Endodermal cell (in vitro differentiated cells): ENCODE data around the gene IL12B. TPM values are rescaled to one million over a fixed set of nuclear protein-coding genes. Genes with fewer than 3 reads are reported as not detected.

Source experiments
- DNase-seq: peaks from one replicate; pipeline ENCODE4 v3.0.0-alpha.2; 2017
- H3K27ac ChIP-seq: 2 replicates; pipeline ENCODE4 v1.5.1; 2013; ENCODE audit warnings: mild to moderate bottlenecking, low read depth, low read length, moderate library complexity
- H3K27me3 ChIP-seq: 2 replicates; pipeline ENCODE4 v1.6.1; 2013; ENCODE audit warnings: mild to moderate bottlenecking, low read length, moderate library complexity; ENCODE audit not compliant: insufficient read depth, control insufficient read depth, poor library complexity, severe bottlenecking
- H3K36me3 ChIP-seq: 2 replicates; pipeline ENCODE4 v1.7.0; 2013; ENCODE audit warnings: mild to moderate bottlenecking, low read length, moderate library complexity; ENCODE audit not compliant: control insufficient read depth, insufficient read depth
- H3K4me1 ChIP-seq: one replicate; pipeline ENCODE4 v1.7.0; 2013; ENCODE audit warnings: low read length; ENCODE audit not compliant: control insufficient read depth, insufficient read depth
- H3K4me3 ChIP-seq: 2 replicates; pipeline ENCODE4 v1.5.1; 2013; ENCODE audit warnings: mild to moderate bottlenecking, low read length, moderate library complexity
- H3K9ac ChIP-seq: 2 replicates; pipeline ENCODE4 v1.6.1; 2013; ENCODE audit warnings: mild to moderate bottlenecking, low read length, moderate library complexity; ENCODE audit not compliant: poor library complexity, severe bottlenecking; ENCODE audit errors: extremely low read depth
- H3K9me3 ChIP-seq: 2 replicates; pipeline ENCODE4 v1.6.1; 2013; ENCODE audit warnings: mild to moderate bottlenecking, low read length, moderate library complexity; ENCODE audit not compliant: control insufficient read depth
- H3K27ac Mint-ChIP-seq: 2 replicates; pipeline ENCODE4 v1.8.0; 2020; ENCODE audit warnings: mixed read lengths
- H3K27me3 Mint-ChIP-seq: 2 replicates; pipeline ENCODE4 v1.8.0; 2021; ENCODE audit warnings: mild to moderate bottlenecking, mixed read lengths; ENCODE audit not compliant: insufficient read depth
- H3K36me3 Mint-ChIP-seq: 2 replicates; pipeline ENCODE4 v1.8.0; 2020; ENCODE audit warnings: low read depth, mixed read lengths
- H3K4me1 Mint-ChIP-seq: 2 replicates; pipeline ENCODE4 v1.8.0; 2020; ENCODE audit warnings: mixed read lengths
- H3K4me3 Mint-ChIP-seq: 2 replicates; pipeline ENCODE4 v1.8.0; 2020; ENCODE audit warnings: mild to moderate bottlenecking, moderate library complexity, mixed read lengths
- H3K9me3 Mint-ChIP-seq: 2 replicates; pipeline ENCODE4 v1.8.0; 2020; ENCODE audit warnings: mild to moderate bottlenecking, mixed read lengths
- WGBS, 2 experiments: methylation state at CpG; one replicate each; pipeline versions ENCODE4 v1.1.5 to v1.1.7; 2013; ENCODE audit warnings: missing lambda C conversion rate in 2 of 2, mixed read lengths in 1 of 2; ENCODE audit not compliant: insufficient coverage in 1 of 2, insufficient read length in 1 of 2; 5-methylcytosine and 5-hydroxymethylcytosine counted together
- total RNA-seq, 2 donors: library from RNA; stranded (reverse); fragmentation: NEBNext Ultra II Directional in 1 of 2; extraction: Animal tissue kit (Norgen Biotek cat#: 25700) in 1 of 2; gene quantifications; 2 replicates in 1 of 2; 3 replicates in 1 of 2; pipeline ENCODE4 v1.2.1, GENCODE V29; 2021
- TF ChIP-seq, protein P1 (sequence below): fragments of 200-600 bp; sonication (generic); conservative IDR thresholded peaks from 2 replicates; pipeline ENCODE4 v1.5.0; 2021; ENCODE audit warnings: antibody characterized with exemption, mild to moderate bottlenecking

The IL12B gene
- total RNA-seq, 2 donors from 2014 or later: not detected

DNA sequence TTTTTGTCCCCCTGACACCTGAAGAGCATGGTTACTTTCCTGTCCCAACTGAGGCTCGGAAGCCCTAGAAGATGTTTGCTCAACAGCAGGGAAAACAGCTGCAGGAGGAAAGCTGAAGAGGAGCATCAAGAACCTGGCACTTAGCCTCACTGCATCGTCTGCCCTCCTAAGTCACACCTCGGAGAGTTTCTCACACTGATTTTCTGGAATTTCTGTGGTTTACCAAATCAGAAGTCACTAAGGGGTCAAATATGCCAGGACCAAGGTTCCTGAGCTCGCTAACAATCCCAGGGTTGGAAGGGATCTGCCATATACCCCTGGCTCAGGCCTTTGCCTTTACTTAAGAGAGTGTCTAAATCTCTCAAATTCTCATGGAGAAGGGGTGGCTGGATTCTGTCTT lies 5.3 kb downstream of the IL12B start:
- Histone ChIP-seq H3K27me3 (peaks cover 5% of the 10 kb centered on the region), H3K4me1 (no peaks in the 10 kb centered on the region), H3K27ac (no peak overlapping the region), H3K36me3 (no peaks in the 10 kb centered on the region), H3K9me3 (no peaks in the 10 kb centered on the region), H3K4me3 (no peak overlapping the region), H3K9ac (no peak overlapping the region)
- no peak overlapping the region for H3K27ac Mint-ChIP-seq
- WGBS, 2 experiments: 91 to 92% methylated on average over 3 to 4 of the region's 4 CpGs
- H3K4me1 Mint-ChIP-seq: peaks cover 3% of the 10 kb centered on the region
- H3K4me3 Mint-ChIP-seq: no peak overlapping the region
- TF ChIP-seq, protein P1, sequence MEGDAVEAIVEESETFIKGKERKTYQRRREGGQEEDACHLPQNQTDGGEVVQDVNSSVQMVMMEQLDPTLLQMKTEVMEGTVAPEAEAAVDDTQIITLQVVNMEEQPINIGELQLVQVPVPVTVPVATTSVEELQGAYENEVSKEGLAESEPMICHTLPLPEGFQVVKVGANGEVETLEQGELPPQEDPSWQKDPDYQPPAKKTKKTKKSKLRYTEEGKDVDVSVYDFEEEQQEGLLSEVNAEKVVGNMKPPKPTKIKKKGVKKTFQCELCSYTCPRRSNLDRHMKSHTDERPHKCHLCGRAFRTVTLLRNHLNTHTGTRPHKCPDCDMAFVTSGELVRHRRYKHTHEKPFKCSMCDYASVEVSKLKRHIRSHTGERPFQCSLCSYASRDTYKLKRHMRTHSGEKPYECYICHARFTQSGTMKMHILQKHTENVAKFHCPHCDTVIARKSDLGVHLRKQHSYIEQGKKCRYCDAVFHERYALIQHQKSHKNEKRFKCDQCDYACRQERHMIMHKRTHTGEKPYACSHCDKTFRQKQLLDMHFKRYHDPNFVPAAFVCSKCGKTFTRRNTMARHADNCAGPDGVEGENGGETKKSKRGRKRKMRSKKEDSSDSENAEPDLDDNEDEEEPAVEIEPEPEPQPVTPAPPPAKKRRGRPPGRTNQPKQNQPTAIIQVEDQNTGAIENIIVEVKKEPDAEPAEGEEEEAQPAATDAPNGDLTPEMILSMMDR: no peak
- H3K9me3 Mint-ChIP-seq: no peaks in the 10 kb centered on the region
- DNase-seq: no peak
- no peaks in the 10 kb centered on the region for H3K36me3 Mint-ChIP-seq
- peaks cover 19% of the 10 kb centered on the region for H3K27me3 Mint-ChIP-seq

DNA sequence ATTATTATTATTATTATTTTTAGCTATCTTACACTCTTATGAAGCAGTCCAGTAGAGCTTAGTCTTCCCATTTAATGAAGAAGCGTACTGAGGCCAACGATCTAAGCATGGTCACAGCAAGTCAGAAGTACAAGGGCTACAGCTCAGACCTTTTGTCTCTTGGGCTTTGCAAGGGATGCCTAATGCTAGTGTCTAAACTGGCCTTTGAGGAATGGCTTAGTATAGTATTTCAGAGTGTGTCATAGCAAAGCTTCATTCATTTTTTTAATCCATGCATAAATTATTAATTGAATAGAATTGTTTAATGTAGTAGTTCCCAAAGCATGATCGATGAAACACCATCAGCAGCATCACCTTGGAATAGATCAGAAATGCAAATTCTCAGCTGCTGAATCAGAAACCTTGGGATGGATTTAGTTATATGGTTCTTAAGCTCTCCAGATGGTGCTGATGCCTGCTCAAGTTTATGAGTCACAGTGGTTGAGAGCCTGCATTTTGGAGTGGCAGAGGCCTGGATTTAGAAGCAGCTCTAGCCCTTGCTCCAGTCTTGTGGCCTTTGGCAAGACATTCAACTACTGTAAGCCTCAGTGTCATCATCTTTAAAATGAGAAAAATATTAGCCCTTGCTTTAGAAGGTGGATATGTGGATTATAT lies 6.1 kb downstream of the IL12B start:
- Histone ChIP-seq H3K4me1 (no peaks in the 10 kb centered on the region), H3K4me3 (no peak overlapping the region), H3K9ac (no peak overlapping the region), H3K36me3 (no peaks in the 10 kb centered on the region), H3K27ac (no peak overlapping the region), H3K9me3 (no peaks in the 10 kb centered on the region), H3K27me3 (peaks cover 4% of the 10 kb centered on the region)
- TF ChIP-seq, protein P1: no peak
- Mint-ChIP-seq H3K4me3 (no peak overlapping the region), H3K27ac (no peak overlapping the region), H3K27me3 (peaks cover 15% of the 10 kb centered on the region), H3K4me1 (peaks cover 3% of the 10 kb centered on the region), H3K36me3 (no peaks in the 10 kb centered on the region), H3K9me3 (no peaks in the 10 kb centered on the region)
- 92 to 100% methylated on average over 3 of the region's 3 CpGs for WGBS, 2 experiments
- DNase-seq: no peak

DNA sequence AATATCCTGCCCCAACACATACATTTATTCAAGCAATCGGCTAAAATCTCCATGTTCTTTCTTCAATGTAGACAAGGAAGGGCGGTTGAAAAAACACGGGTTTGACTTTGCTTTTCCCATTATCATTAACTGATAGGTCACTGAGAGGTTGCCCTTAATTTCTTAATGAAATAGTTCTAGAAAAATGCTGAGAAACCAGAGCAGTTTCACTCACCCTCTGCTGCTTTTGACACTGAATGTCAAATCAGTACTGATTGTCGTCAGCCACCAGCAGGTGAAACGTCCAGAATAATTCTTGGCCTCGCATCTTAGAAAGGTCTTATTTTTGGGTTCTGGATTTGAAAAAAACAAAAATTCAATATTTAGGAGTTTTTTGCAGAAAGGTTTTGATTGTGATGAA lies 8.1 kb downstream of the IL12B start:
- Mint-ChIP-seq H3K4me1 (peaks cover 3% of the 10 kb centered on the region), H3K9me3 (no peaks in the 10 kb centered on the region), H3K4me3 (no peak overlapping the region), H3K27ac (no peak overlapping the region), H3K27me3 (peaks cover 12% of the 10 kb centered on the region), H3K36me3 (no peaks in the 10 kb centered on the region)
- no peak for DNase-seq
- WGBS, 2 experiments: 91 to 97% methylated on average over 4 to 6 of the region's 6 CpGs
- no peak overlapping the region for H3K27ac ChIP-seq
- no peaks in the 10 kb centered on the region for H3K36me3 ChIP-seq
- H3K4me1 ChIP-seq: no peaks in the 10 kb centered on the region
- H3K4me3 ChIP-seq: no peak overlapping the region
- H3K9me3 ChIP-seq: no peaks in the 10 kb centered on the region
- H3K9ac ChIP-seq: no peak overlapping the region
- TF ChIP-seq, protein P1: no peak
- H3K27me3 ChIP-seq: peaks cover 4% of the 10 kb centered on the region
